Naive B cell (primary cell): ENCODE data around the gene STBD1. TPM values are rescaled to one million over a fixed set of nuclear protein-coding genes. Genes with fewer than 3 reads are reported as not detected.

Experiments
- ATAC-seq, 2 donors: fragments of 150-1000 bp; cut with Tn5 transposase; 2 replicates each; pipeline ENCODE4 v1.10.0; 2021; ENCODE audit warnings: low read depth in 2 of 2, mild to moderate bottlenecking in 2 of 2, moderate library complexity in 2 of 2
- DNase-seq: peaks from one replicate; pipeline ENCODE4 v3.0.0; 2022
- H3K27ac Mint-ChIP-seq, 6 donors: one replicate each; pipeline ENCODE4 v1.8.0; 2020 to 2022; ENCODE audit warnings: mild to moderate bottlenecking in 6 of 6, mixed read lengths in 6 of 6, moderate library complexity in 5 of 6, inconsistent platforms in 2 of 6
- H3K27me3 Mint-ChIP-seq, 3 donors: one replicate each; pipeline ENCODE4 v1.8.0; 2021 to 2022; ENCODE audit warnings: mixed read lengths in 3 of 3, mild to moderate bottlenecking in 1 of 3
- H3K36me3 Mint-ChIP-seq, 2 donors: one replicate each; pipeline ENCODE4 v1.8.0; 2020 to 2022; ENCODE audit warnings: mixed read lengths in 2 of 2, inconsistent platforms in 1 of 2, mild to moderate bottlenecking in 1 of 2
- H3K4me1 Mint-ChIP-seq, 3 donors: one replicate each; pipeline ENCODE4 v1.8.0; 2020 to 2022; ENCODE audit warnings: mixed read lengths in 3 of 3, inconsistent platforms in 1 of 3, mild to moderate bottlenecking in 1 of 3, moderate library complexity in 1 of 3
- H3K4me3 Mint-ChIP-seq, 8 donors: one replicate each; pipeline ENCODE4 v1.8.0; 2020 to 2022; ENCODE audit warnings: mild to moderate bottlenecking in 8 of 8, mixed read lengths in 8 of 8, moderate library complexity in 8 of 8, inconsistent platforms in 2 of 8
- H3K9me3 Mint-ChIP-seq, 7 donors: one replicate each; pipeline ENCODE4 v1.8.0; 2020 to 2022; ENCODE audit warnings: mixed read lengths in 7 of 7, mild to moderate bottlenecking in 5 of 7, inconsistent platforms in 2 of 7, moderate library complexity in 1 of 7
- polyA plus RNA-seq, 6 donors: library from polyadenylated mRNA; unstranded; fragments of 300-500 nt; fragmentation: Illumina TruSeq; gene quantifications; one replicate each; pipeline ENCODE4 v1.2.3, GENCODE V29; 2021; ENCODE audit warnings: low read depth in 6 of 6

The STBD1 gene
- polyA plus RNA-seq, 6 donors from 2014 or later = not detected

- Mint-ChIP-seq H3K27ac (no peak overlapping the region), H3K4me3 (no peak overlapping the region), H3K9me3 (peaks cover 2 to 30% (median 18%) of the 10 kb centered on the region in 7 donors), H3K4me1 (peaks cover 0 to 2% (median 0%) of the 10 kb centered on the region in 3 donors), H3K36me3 (peaks cover 4 to 28% of the 10 kb centered on the region in 2 donors), H3K27me3 (peaks cover 33 to 34% (median 34%) of the 10 kb centered on the region in 3 donors)
- ATAC-seq = no peak
- no peak for DNase-seq
These were observed 5.9 kb downstream of the STBD1 start for GRCh38 chr4:76312457-76312856.

DNA sequence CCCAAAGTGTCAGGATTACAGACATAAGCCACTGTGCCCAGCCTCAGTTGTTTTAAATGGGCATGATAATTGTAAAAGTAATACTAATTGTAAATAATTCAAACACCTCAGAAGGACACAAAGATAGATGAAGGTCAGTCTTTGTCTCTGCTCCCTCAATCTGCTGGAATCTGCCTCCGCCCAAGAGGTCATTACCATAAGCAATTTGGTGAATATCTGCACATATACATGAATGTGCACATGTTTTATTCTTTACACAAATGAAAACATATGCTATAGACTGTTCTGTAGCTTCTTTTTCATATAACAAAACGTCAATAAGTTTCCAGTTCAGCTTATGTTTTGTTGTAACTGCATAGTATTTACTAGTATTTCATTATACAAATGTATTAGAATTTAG, 7.0 kb downstream of the STBD1 start:
- ATAC-seq (no peak), DNase-seq (no peak)
- H3K36me3 Mint-ChIP-seq = peaks cover 4 to 28% of the 10 kb centered on the region in 2 donors
- peaks cover 34 to 39% (median 35%) of the 10 kb centered on the region in 3 donors for H3K27me3 Mint-ChIP-seq
- no peak overlapping the region for H3K4me3 Mint-ChIP-seq
- H3K9me3 Mint-ChIP-seq = peaks cover 2 to 41% (median 26%) of the 10 kb centered on the region in 7 donors
- H3K27ac Mint-ChIP-seq = no peak overlapping the region
- H3K4me1 Mint-ChIP-seq = no peaks in the 10 kb centered on the region

GRCh38 chr4:76315267-76315918, 8.9 kb downstream of the STBD1 start:
- Mint-ChIP-seq H3K4me3 (no peak overlapping the region), H3K27ac (no peak overlapping the region), H3K9me3 (peaks cover 4 to 54% (median 34%) of the 10 kb centered on the region in 7 donors), H3K27me3 (peaks cover 27 to 39% (median 29%) of the 10 kb centered on the region in 3 donors), H3K4me1 (no peaks in the 10 kb centered on the region), H3K36me3 (peaks cover 4 to 28% of the 10 kb centered on the region in 2 donors)
- DNase-seq (no peak), ATAC-seq (no peak)

DNA sequence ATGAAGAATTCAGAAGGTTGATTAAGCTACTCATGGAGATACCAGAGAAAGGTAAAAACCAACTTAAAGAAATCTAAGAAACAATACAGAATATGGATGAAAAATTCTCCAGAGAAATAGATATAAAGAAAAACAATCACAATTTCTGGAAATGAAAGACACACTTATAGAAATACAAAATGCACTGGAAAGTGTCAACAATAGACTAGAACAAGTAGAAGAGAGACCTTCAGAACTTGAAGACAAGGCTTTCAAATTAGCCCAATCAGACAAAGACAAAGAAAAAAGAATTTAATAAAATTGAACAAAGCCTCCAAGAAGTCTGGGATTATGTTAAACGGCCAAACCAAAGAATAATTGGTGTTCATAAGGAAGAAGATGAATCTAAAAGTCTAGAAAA, 9.6 kb downstream of the STBD1 start:
- no peak overlapping the region for H3K27ac Mint-ChIP-seq
- peaks cover 4 to 28% of the 10 kb centered on the region in 2 donors for H3K36me3 Mint-ChIP-seq
- H3K9me3 Mint-ChIP-seq = peaks cover 4 to 59% (median 37%) of the 10 kb centered on the region in 7 donors
- ATAC-seq (no peak), DNase-seq (no peak)
- H3K4me1 Mint-ChIP-seq = no peaks in the 10 kb centered on the region
- H3K27me3 Mint-ChIP-seq = peaks cover 24 to 46% (median 33%) of the 10 kb centered on the region in 3 donors
- no peak overlapping the region for H3K4me3 Mint-ChIP-seq

- DNase-seq (no peak), ATAC-seq (no peak)
- no peak overlapping the region for H3K4me3 Mint-ChIP-seq
- no peaks in the 10 kb centered on the region for H3K4me1 Mint-ChIP-seq
- peaks cover 4 to 61% (median 33%) of the 10 kb centered on the region in 7 donors for H3K9me3 Mint-ChIP-seq
- H3K27me3 Mint-ChIP-seq = peaks cover 8 to 26% (median 9%) of the 10 kb centered on the region in 3 donors
- H3K36me3 Mint-ChIP-seq = peaks cover 5 to 8% of the 10 kb centered on the region in 2 donors
- H3K27ac Mint-ChIP-seq = no peak overlapping the region
These were observed 15.7 kb downstream of the STBD1 start for GRCh38 chr4:76322236-76322635.

GRCh38 chr4:76325072-76325471, 18.5 kb downstream of the STBD1 start:
- peaks cover 9 to 56% (median 28%) of the 10 kb centered on the region in 7 donors for H3K9me3 Mint-ChIP-seq
- peaks cover 12 to 16% of the 10 kb centered on the region in 2 donors for H3K36me3 Mint-ChIP-seq
- peaks cover 0 to 16% (median 16%) of the 10 kb centered on the region in 3 donors for H3K27me3 Mint-ChIP-seq
- H3K27ac Mint-ChIP-seq = no peak overlapping the region
- H3K4me3 Mint-ChIP-seq = no peak overlapping the region
- DNase-seq (no peak), ATAC-seq (no peak)
- no peaks in the 10 kb centered on the region for H3K4me1 Mint-ChIP-seq

DNA sequence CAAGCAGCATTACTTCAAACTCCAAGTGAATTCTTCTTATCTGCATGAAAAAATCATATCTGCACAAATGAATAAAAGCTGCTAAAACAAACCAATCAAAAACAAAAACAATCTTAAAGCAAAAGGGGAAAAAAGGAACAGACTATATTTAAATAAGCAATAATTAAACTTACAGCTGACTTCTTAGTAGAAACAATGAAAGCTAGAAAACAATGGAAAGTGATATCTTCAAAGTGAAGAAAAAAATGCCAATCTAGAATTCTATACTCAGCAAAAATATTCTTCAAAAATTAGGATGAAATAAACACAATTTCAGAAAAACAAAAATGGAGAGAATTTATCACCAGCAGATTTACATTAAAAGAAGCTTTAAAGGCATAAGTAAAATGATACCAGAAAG, 20.0 kb downstream of the STBD1 start:
- Mint-ChIP-seq H3K36me3 (peaks cover 12 to 16% of the 10 kb centered on the region in 2 donors), H3K4me3 (no peak overlapping the region), H3K27ac (peak overlapping the region in 1 of 6 donors; percentile 15), H3K27me3 (peaks cover 0 to 9% (median 5%) of the 10 kb centered on the region in 3 donors), H3K4me1 (no peaks in the 10 kb centered on the region), H3K9me3 (peaks cover 9 to 49% (median 22%) of the 10 kb centered on the region in 7 donors)
- DNase-seq (no peak), ATAC-seq (no peak)

DNA sequence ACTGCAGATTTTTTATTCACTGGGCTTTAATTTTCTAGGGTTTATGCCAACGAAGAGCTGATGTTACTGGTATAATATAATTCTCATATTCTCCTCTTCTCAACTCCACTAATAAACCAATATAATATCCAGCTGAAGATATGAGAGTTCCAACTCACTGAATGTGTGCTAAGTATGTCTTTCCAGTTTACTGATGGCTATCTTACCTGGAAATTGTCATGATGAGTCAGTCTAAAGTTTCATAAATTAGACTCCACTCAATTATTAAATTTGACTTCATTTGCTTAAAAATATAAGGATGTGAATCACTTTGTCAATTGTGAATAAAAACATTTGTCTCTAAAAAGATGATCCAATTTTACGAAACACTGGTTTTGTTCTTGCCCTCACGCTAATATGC, 28.4 kb downstream of the STBD1 start:
- Mint-ChIP-seq H3K4me3 (peak overlapping the region in 1 of 8 donors; percentile 47), H3K27ac (no peak overlapping the region), H3K9me3 (no peaks in the 10 kb centered on the region), H3K4me1 (no peaks in the 10 kb centered on the region), H3K36me3 (no peaks in the 10 kb centered on the region), H3K27me3 (peaks cover 0 to 14% (median 5%) of the 10 kb centered on the region in 3 donors)
- ATAC-seq = no peak
- no peak for DNase-seq

GRCh38 chr4:76339364-76339763, 32.8 kb downstream of the STBD1 start:
- ATAC-seq = no peak

DNA sequence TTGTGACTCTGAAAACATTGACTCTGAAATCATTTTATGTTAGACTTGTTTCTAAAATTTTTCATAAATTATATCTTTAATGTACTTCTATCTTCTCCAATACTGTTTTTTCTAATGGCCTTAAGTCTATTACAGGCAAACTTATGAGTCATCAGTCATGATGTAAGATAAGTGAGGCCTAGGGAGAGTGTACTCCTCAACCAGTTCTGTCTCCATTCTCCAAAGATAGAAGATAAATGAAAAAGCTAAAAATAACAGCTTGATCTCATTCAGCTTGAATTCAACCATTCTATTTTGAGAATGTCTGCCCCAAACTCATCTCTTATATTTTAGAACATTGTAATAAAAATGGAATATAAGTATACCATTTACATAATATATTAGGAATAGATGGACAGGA, 34.5 kb downstream of the STBD1 start:
- Mint-ChIP-seq H3K4me1 (no peaks in the 10 kb centered on the region), H3K36me3 (no peaks in the 10 kb centered on the region), H3K27ac (no peak overlapping the region), H3K27me3 (peaks cover 0 to 23% (median 3%) of the 10 kb centered on the region in 3 donors), H3K4me3 (no peak overlapping the region), H3K9me3 (peaks cover 0 to 7% (median 2%) of the 10 kb centered on the region in 7 donors)
- DNase-seq (no peak), ATAC-seq (no peak)

More at GRCh38 chr4:76339364-76339763, 32.8 kb downstream of the STBD1 start:
- no peak overlapping the region for H3K27ac Mint-ChIP-seq
- H3K36me3 Mint-ChIP-seq = no peaks in the 10 kb centered on the region
- no peaks in the 10 kb centered on the region for H3K4me1 Mint-ChIP-seq
- no peak overlapping the region for H3K4me3 Mint-ChIP-seq
- no peak for DNase-seq
- H3K9me3 Mint-ChIP-seq = peaks cover 0 to 2% (median 0%) of the 10 kb centered on the region in 7 donors
- peaks cover 0 to 15% (median 4%) of the 10 kb centered on the region in 3 donors for H3K27me3 Mint-ChIP-seq

DNA sequence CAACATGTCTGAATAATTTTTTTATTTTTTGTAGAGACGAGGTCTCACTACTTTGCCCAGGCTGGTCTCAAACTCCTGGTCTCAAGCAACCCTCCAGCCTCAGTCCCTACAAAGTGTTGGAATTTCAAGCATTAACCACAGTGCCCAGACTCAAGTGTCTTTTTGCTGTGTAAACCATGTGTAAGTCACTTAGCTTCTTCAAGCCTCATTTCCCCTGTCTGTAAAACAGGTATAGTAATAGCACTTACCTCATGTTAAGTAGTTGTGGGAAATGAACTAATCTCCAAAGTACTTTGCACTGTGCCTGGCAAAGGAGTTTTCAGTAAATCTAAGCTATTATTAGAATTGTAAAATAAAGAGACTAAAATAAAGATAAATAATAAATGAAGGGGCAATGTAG, 35.7 kb downstream of the STBD1 start:
- no peak for DNase-seq
- Mint-ChIP-seq H3K9me3 (peaks cover under 1 to 17% (median 8%) of the 10 kb centered on the region in 7 donors), H3K27me3 (peaks cover 0 to 23% (median 0%) of the 10 kb centered on the region in 3 donors), H3K4me1 (no peaks in the 10 kb centered on the region), H3K27ac (no peak overlapping the region), H3K36me3 (peaks cover 0 to 5% of the 10 kb centered on the region in 2 donors), H3K4me3 (no peak overlapping the region)
- ATAC-seq = no peak

- no peak overlapping the region for H3K27ac Mint-ChIP-seq
- no peak for ATAC-seq
- H3K4me3 Mint-ChIP-seq = no peak overlapping the region
- H3K9me3 Mint-ChIP-seq = peaks cover 7 to 23% (median 13%) of the 10 kb centered on the region in 7 donors
- no peaks in the 10 kb centered on the region for H3K4me1 Mint-ChIP-seq
- DNase-seq = no peak
- H3K27me3 Mint-ChIP-seq = peaks cover 0 to 23% (median 0%) of the 10 kb centered on the region in 3 donors
- peaks cover 0 to 11% of the 10 kb centered on the region in 2 donors for H3K36me3 Mint-ChIP-seq
These were observed 36.3 kb downstream of the STBD1 start for GRCh38 chr4:76342803-76343202.

GRCh38 chr4:76354517-76355473, 48.3 kb downstream of the STBD1 start:
- H3K36me3 Mint-ChIP-seq = peaks cover 7 to 15% of the 10 kb centered on the region in 2 donors
- H3K4me1 Mint-ChIP-seq = peaks cover 0 to 3% (median 0%) of the 10 kb centered on the region in 3 donors
- H3K4me3 Mint-ChIP-seq = peak overlapping the region in 1 of 8 donors; percentile 47
- DNase-seq (no peak), ATAC-seq (no peak)
- H3K27ac Mint-ChIP-seq = no peak overlapping the region
- peaks cover 15 to 36% (median 24%) of the 10 kb centered on the region in 7 donors for H3K9me3 Mint-ChIP-seq
- peaks cover 3 to 13% (median 9%) of the 10 kb centered on the region in 3 donors for H3K27me3 Mint-ChIP-seq
